A549 (cell line): ENCODE results near the gene RAB19. TPM values are rescaled to one million over a fixed set of nuclear protein-coding genes. Genes with fewer than 3 reads are reported as not detected.
"Not testable (repeated sequence)": the region's sequence is repeated elsewhere in the genome, so short reads cannot be mapped to it uniquely, and the experiment has no call there.

ENCODE experiments used
- ATAC-seq, 2 experiments: fragments of 200-7000 bp in 1 of 2; fragments of >200 bp in 1 of 2; cut with Nextera tagmentation in 1 of 2; cut with Tn5 transposase in 1 of 2; 3 replicates each; pipeline versions ENCODE4 v1.8.0 to v1.9.1; 2018 to 2020; ENCODE audit warnings: mild to moderate bottlenecking in 1 of 2, moderate library complexity in 1 of 2
- CTCF ChIA-PET: fragments of 300-600 bp; sonication (Branson Sonifier 250); formaldehyde crosslinking; extraction: SDS; loops from one replicate; lab custom pipeline; 2021; ENCODE audit warnings: antibody characterized with exemption, inconsistent platforms; lab: Yijun Ruan, JAX
- POLR2A ChIA-PET: fragments of 350-600 bp; formaldehyde crosslinking; extraction: SDS; loops from one replicate; lab custom pipeline; 2021; ENCODE audit warnings: antibody characterized with exemption, inconsistent platforms; lab: Yijun Ruan, JAX
- DNase-seq, 2 experiments: peaks; one replicate each; pipeline versions ENCODE4 v3.0.0 to v3.0.0-alpha.2; 2011 to 2016; ENCODE audit warnings: low read depth in 1 of 2, low spot score in 1 of 2
- FAIRE-seq: peaks from 2 replicates; lab custom pipeline; 2011; peaks lifted over from hg19 to GRCh38; lab: Jason Lieb, UNC
- H3K27ac ChIP-seq, 2 experiments: fragments of >200 bp; sonication (Bioruptor Twin); formaldehyde crosslinking; 3 replicates each; pipeline ENCODE4 v1.5.1; 2016 to 2017
- H3K4me1 ChIP-seq: fragments of >200 bp; sonication (Bioruptor Twin); formaldehyde crosslinking; 3 replicates; pipeline ENCODE4 v1.6.1; 2016
- H3K4me2 ChIP-seq: fragments of >200 bp; sonication (Bioruptor Twin); formaldehyde crosslinking; 3 replicates; pipeline ENCODE4 v1.6.1; 2016
- H3K4me3 ChIP-seq: fragments of >200 bp; sonication (Bioruptor Twin); formaldehyde crosslinking; 3 replicates; pipeline ENCODE4 v1.5.1; 2016
- H3K9me3 ChIP-seq: fragments of >200 bp; sonication (Bioruptor Twin); formaldehyde crosslinking; 3 replicates; pipeline ENCODE4 v1.6.1; 2016
- BCL3 ChIP-seq: fragments of >200 bp; sonication (Bioruptor Twin); formaldehyde crosslinking; IDR thresholded peaks from 3 replicates; pipeline ENCODE4 v1.6.1; 2016
- BHLHE40 ChIP-seq: IDR thresholded peaks from 2 replicates; pipeline ENCODE4 v1.6.1; 2012; ENCODE audit warnings: low read depth, low read length, inconsistent platforms
- CBX2 ChIP-seq: fragments of 200-600 bp; sonication (generic); IDR thresholded peaks from 2 replicates; pipeline ENCODE4 v1.6.1; 2016; ENCODE audit warnings: low read depth, mild to moderate bottlenecking, borderline replicate concordance
- CEBPB ChIP-seq, 2 experiments: fragments of >200 bp in 1 of 2; sonication (Bioruptor Twin) in 1 of 2; formaldehyde crosslinking in 1 of 2; IDR thresholded peaks; 2 replicates each; pipeline ENCODE4 v1.6.1; 2012 to 2016
- CHD2 ChIP-seq: fragments of 150-350 bp; IDR thresholded peaks from 2 replicates; pipeline ENCODE4 v1.6.1; 2014; ENCODE audit warnings: low read length; ENCODE audit not compliant: partially characterized antibody
- EHMT2 ChIP-seq: fragments of 200-600 bp; sonication (generic); IDR thresholded peaks from 2 replicates; pipeline ENCODE4 v1.6.1; 2016; ENCODE audit warnings: antibody characterized with exemption, low read depth, mild to moderate bottlenecking, moderate library complexity
- EP300 ChIP-seq, 2 experiments: fragments of >200 bp; sonication (Bioruptor Twin); formaldehyde crosslinking; IDR thresholded peaks; 2 replicates in 1 of 2; 3 replicates in 1 of 2; pipeline ENCODE4 v1.6.1; 2016 to 2017
- FOSB ChIP-seq: fragments of 250-450 bp; sonication (Bioruptor Pico); IDR thresholded peaks from 2 replicates; pipeline ENCODE4 v1.5.0; 2020; ENCODE audit warnings: mild to moderate bottlenecking, moderate library complexity
- FOSL2 ChIP-seq, 2 experiments: fragments of 450-650 bp in 1 of 2; fragments of >200 bp in 1 of 2; sonication (Bioruptor Twin) in 1 of 2; formaldehyde crosslinking; IDR thresholded peaks; 2 replicates each; pipeline versions ENCODE4 v1.5.0 to v1.6.1; 2016 to 2020; ENCODE audit warnings: mild to moderate bottlenecking in 1 of 2, moderate library complexity in 1 of 2
- HDAC2 ChIP-seq: fragments of 200-600 bp; sonication (generic); IDR thresholded peaks from 2 replicates; pipeline ENCODE4 v1.6.1; 2016
- HOXA7 ChIP-seq: fragments of 250-450 bp; sonication (Bioruptor Pico); IDR thresholded peaks from 2 replicates; pipeline ENCODE4 v1.5.0; 2020; ENCODE audit warnings: mild to moderate bottlenecking, moderate library complexity
- HOXB13 ChIP-seq: fragments of 250-450 bp; sonication (Bioruptor Pico); IDR thresholded peaks from 2 replicates; pipeline ENCODE4 v1.5.0; 2020; ENCODE audit warnings: low read depth, mild to moderate bottlenecking, moderate library complexity
- KDM1A ChIP-seq: fragments of 200-600 bp; sonication (generic); IDR thresholded peaks from 2 replicates; pipeline ENCODE4 v1.6.1; 2016; ENCODE audit warnings: low read depth, mild to moderate bottlenecking
- KDM5A ChIP-seq: fragments of 200-600 bp; sonication (generic); IDR thresholded peaks from 2 replicates; pipeline ENCODE4 v1.6.1; 2016; ENCODE audit warnings: antibody characterized with exemption, mild to moderate bottlenecking
- NFE2L2 ChIP-seq: fragments of 150-350 bp; conservative IDR thresholded peaks from 2 replicates; pipeline ENCODE4 v1.6.1; 2014; ENCODE audit warnings: low read length
- PBX3 ChIP-seq: IDR thresholded peaks from 2 replicates; pipeline ENCODE4 v1.6.1; 2012
- RAD21 ChIP-seq, 2 experiments: fragments of >200 bp in 1 of 2; sonication (Bioruptor Twin) in 1 of 2; formaldehyde crosslinking in 1 of 2; IDR thresholded peaks in 1 of 2; conservative IDR thresholded peaks in 1 of 2; 2 replicates in 1 of 2; 3 replicates in 1 of 2; pipeline ENCODE4 v1.6.1; 2012 to 2018; ENCODE audit warnings: inconsistent platforms in 1 of 2
- RARB ChIP-seq: fragments of 250-450 bp; sonication (Bioruptor Pico); IDR thresholded peaks from 2 replicates; pipeline ENCODE4 v1.8.0; 2021; ENCODE audit warnings: mild to moderate bottlenecking, moderate library complexity
- REST ChIP-seq: fragments of 200-600 bp; sonication (generic); IDR thresholded peaks from 2 replicates; pipeline ENCODE4 v1.6.1; 2016; ENCODE audit warnings: antibody characterized with exemption, mild to moderate bottlenecking, moderate library complexity
- TFCP2L1 ChIP-seq: fragments of 250-450 bp; sonication (Bioruptor Pico); IDR thresholded peaks from 2 replicates; pipeline ENCODE4 v1.5.0; 2021; ENCODE audit warnings: mild to moderate bottlenecking
- WGBS: methylation state at CpG from one replicate; pipeline ENCODE4 v1.1.6; 2017; ENCODE audit errors: missing lambda C conversion rate; 5-methylcytosine and 5-hydroxymethylcytosine counted together
- polyA plus RNA-seq, 4 experiments: library from polyadenylated mRNA; depleted of rRNA in 3 of 4; stranded (reverse); fragments of >200 nt; fragmentation: RNase III in 1 of 4; extraction: RNeasy Plus Mini Kit Qiagen cat#74134 plus additional on column Dnase treatment in 1 of 4; gene quantifications; 2 replicates in 3 of 4; 3 replicates in 1 of 4; pipeline ENCODE4 v1.2.3, GENCODE V29; 2011 to 2017

The RAB19 gene
- polyA plus RNA-seq, 2 of the 4 experiments (the other 2 are of a cell fraction), result not detected

GRCh38 chr7:140400381-140400780 is 3.5 kb upstream of the RAB19 start (continued):
- TF ChIP-seq REST (no peak), TFCP2L1 (CRISPR knock-in tag) (no peak)

GRCh38 chr7:140402178-140402835 is 1.6 kb upstream of the RAB19 start:
- no peak for TF ChIP-seq FOSL2 (IDR thresholded peaks at IDR 0.05)
- peak; percentile 13; the same call in 1 of the 2 replicates for TF ChIP-seq FOSL2 (CRISPR knock-in tag; IDR thresholded peaks at IDR 0.05)
- TF ChIP-seq KDM5A, result no peak
- TF ChIP-seq CBX2, result no peak
- H3K4me2 ChIP-seq, result no peak overlapping the region
- POLR2A ChIA-PET, result no interaction called here
- no peaks in the 10 kb centered on the region for H3K9me3 ChIP-seq
- ATAC-seq (no peak), FAIRE-seq (no peak), DNase-seq (no peak)
- H3K27ac ChIP-seq, result no peak overlapping the region
- H3K4me1 ChIP-seq, result peaks cover 5% of the 10 kb centered on the region; the same call in 1 of the 3 replicates
- 45% methylated on average over 2 of the region's 2 CpGs for WGBS
- no peak overlapping the region for H3K4me3 ChIP-seq
- CTCF ChIA-PET, result no interaction called here

- WGBS, result 67% methylated on average over 3 of the region's 3 CpGs
- no peak for TF ChIP-seq CHD2
- TF ChIP-seq FOSB (CRISPR knock-in tag), result no peak
- no peak for TF ChIP-seq EHMT2
- no peak for TF ChIP-seq RARB (CRISPR knock-in tag)
- TF ChIP-seq NFE2L2, result no peak
- no peak for TF ChIP-seq KDM1A
- TF ChIP-seq HOXB13, result no peak
- no peak for TF ChIP-seq BCL3
- CTCF ChIA-PET, result interaction anchor here (1.1 kb wide), 1 partner anchor 23 kb away, joined by 3 read pairs; no protein-coding TSS in a partner anchor
- Histone ChIP-seq H3K4me1 (0 out of 3 replicates have a peak, but pooled peaks cover 3% of the 10 kb centered on the region), H3K9me3 (no peaks in the 10 kb centered on the region), H3K4me3 (no peak overlapping the region), H3K4me2 (no peak overlapping the region), H3K27ac (no peak overlapping the region)
- POLR2A ChIA-PET, result no interaction called here
- DNase-seq, result no peak
- ATAC-seq, result no peak
- FAIRE-seq, result no peak
Observed at GRCh38 chr7:140404565-140405065, 757 bp downstream of the RAB19 start.

- POLR2A ChIA-PET, result no interaction called here
- no peak for ATAC-seq
- TF ChIP-seq HDAC2 (no peak), NFE2L2 (no peak), RAD21 (conservative IDR thresholded peaks at IDR 0.05 in 1 of 2, IDR thresholded peaks at IDR 0.05 in 1 of 2) (no peak), EP300 (IDR thresholded peaks at IDR 0.05) (no peak), CEBPB (IDR thresholded peaks at IDR 0.05) (no peak), HOXA7 (CRISPR knock-in tag) (no peak), KDM1A (no peak), PBX3 (no peak), BHLHE40 (no peak)
- CTCF ChIA-PET, result interaction anchor here (1.1 to 1.2 kb wide), 2 partner anchors 20 to 78 kb away, joined by 3 read pairs; no protein-coding TSS in a partner anchor
- Histone ChIP-seq H3K4me1 (no peaks in the 10 kb centered on the region), H3K4me2 (no peak overlapping the region), H3K9me3 (peaks cover 4% of the 10 kb centered on the region; the same call in 1 of the 3 replicates), H3K4me3 (no peak overlapping the region), H3K27ac (no peak overlapping the region)
- DNase-seq, result no peak
- FAIRE-seq, result no peak
- 85% methylated on average over 3 of the region's 3 CpGs for WGBS
Observed at GRCh38 chr7:140415361-140415760, 11.5 kb downstream of the RAB19 start.

- POLR2A ChIA-PET, DNase-seq, H3K4me1 ChIP-seq, FAIRE-seq, ATAC-seq, H3K9me3 ChIP-seq, H3K4me2 ChIP-seq, H3K27ac ChIP-seq, H3K4me3 ChIP-seq: not testable (repeated sequence)
- 78% methylated on average over 8 of the region's 9 CpGs for WGBS
- CTCF ChIA-PET, result interaction anchor here (0.9 to 1.4 kb wide), 4 partner anchors 13 to 77 kb away, joined by 3 to 5 read pairs (median 4); partner anchors contain the start of gene RAB19
Observed at GRCh38 chr7:140415816-140416215, 12.0 kb downstream of the RAB19 start.
